GM12878 (cell line): ENCODE measurements around the gene TRIM17. TPM values are rescaled to one million over a fixed set of nuclear protein-coding genes. Genes with fewer than 3 reads are reported as not detected.
A peak's percentile ranks its signal among the peaks of the same experiment; 100 is the strongest.

Source experiments
- ATAC-seq: fragments of 200-7000 bp; cut with Tn5 transposase; 3 replicates; pipeline ENCODE4 v1.9.1; 2020; ENCODE audit warnings: mild to moderate bottlenecking, moderate library complexity
- BruUV-seq: library from RNA; stranded (reverse); fragments of 400-500 nt; replicated peaks from 2 replicates; lab custom pipeline; 2021; lab: Mats Ljungman, UMichigan
- CTCF ChIA-PET: fragments of 300-600 bp; sonication (Branson Sonifier 250); formaldehyde crosslinking; extraction: SDS; loops from one replicate; lab custom pipeline; 2021; ENCODE audit warnings: inconsistent platforms; lab: Yijun Ruan, JAX
- POLR2A ChIA-PET: fragments of 350-600 bp; formaldehyde crosslinking; extraction: SDS; loops from one replicate; lab custom pipeline; 2021; ENCODE audit warnings: inconsistent platforms; lab: Charles Lee
- RAD21 ChIA-PET: fragments of 300-600 bp; sonication (Branson Sonifier 250); formaldehyde crosslinking; loops from one replicate; lab custom pipeline; 2023; ENCODE audit warnings: antibody characterized with exemption; ENCODE audit not compliant: unreplicated experiment; lab: Charles Lee
- SMC1A ChIA-PET: fragments of 300-600 bp; sonication (Branson Sonifier 250); formaldehyde crosslinking; loops from one replicate; lab custom pipeline; 2023; ENCODE audit not compliant: unreplicated experiment, uncharacterized antibody; lab: Charles Lee
- DNase-seq: peaks from one replicate; pipeline ENCODE4 v3.0.0-alpha.2; 2011; ENCODE audit warnings: low read depth, low spot score
- FAIRE-seq: peaks from 3 replicates; lab custom pipeline; 2011; peaks lifted over from hg19 to GRCh38; lab: Jason Lieb, UNC
- H2AFZ ChIP-seq: 2 replicates; pipeline ENCODE4 v1.6.0; 2011; ENCODE audit warnings: low read depth, low read length, control low read depth; ENCODE audit not compliant: control insufficient read depth
- H3K27ac ChIP-seq: 2 replicates; pipeline ENCODE4 v1.5.1; 2011; ENCODE audit warnings: control low read depth; ENCODE audit not compliant: control insufficient read depth, insufficient read depth
- H3K27me3 ChIP-seq, 2 experiments: replicated peaks in 1 of 2; 2 replicates each; pipeline versions ENCODE4 v1.6.0 to v1.6.1; 2011; ENCODE audit warnings: low read length in 1 of 2; ENCODE audit not compliant: control insufficient read depth in 2 of 2, insufficient read depth in 2 of 2
- H3K36me3 ChIP-seq, 2 experiments: 2 replicates each; pipeline ENCODE4 v1.5.1; 2011; ENCODE audit warnings: low read length in 1 of 2; ENCODE audit not compliant: control insufficient read depth in 2 of 2, insufficient read depth in 2 of 2
- H3K4me1 ChIP-seq: 2 replicates; pipeline ENCODE4 v1.6.1; 2011; ENCODE audit warnings: mild to moderate bottlenecking, low read length, moderate library complexity, mixed read lengths; ENCODE audit not compliant: control insufficient read depth, insufficient read depth
- H3K4me2 ChIP-seq: 2 replicates; pipeline ENCODE4 v1.6.0; 2011; ENCODE audit warnings: control low read depth; ENCODE audit not compliant: control insufficient read depth, insufficient read depth
- H3K4me3 ChIP-seq: fragments of 200-600 bp; sonication (generic); 2 replicates; pipeline ENCODE4 v1.5.1; 2016
- H3K79me2 ChIP-seq: 2 replicates; pipeline ENCODE4 v1.6.0; 2011; ENCODE audit warnings: low read length; ENCODE audit not compliant: control insufficient read depth, insufficient read depth
- H3K9ac ChIP-seq: 2 replicates; pipeline ENCODE4 v1.8.0; 2011; ENCODE audit warnings: low read length, control low read depth, mixed read lengths; ENCODE audit not compliant: control insufficient read depth, insufficient read depth
- H3K9me3 ChIP-seq: replicated peaks from 3 replicates; pipeline ENCODE4 v1.5.1; 2011; ENCODE audit warnings: mild to moderate bottlenecking, low read length; ENCODE audit not compliant: control insufficient read depth, insufficient read depth
- H4K20me1 ChIP-seq: 2 replicates; pipeline ENCODE4 v1.6.0; 2011; ENCODE audit not compliant: control insufficient read depth, insufficient read depth
- CHD1 ChIP-seq: IDR thresholded peaks from 2 replicates; pipeline ENCODE4 v1.6.1; 2012; ENCODE audit warnings: low read depth, low read length, improper control_type of control experiment
- EED ChIP-seq: sonication (generic); IDR thresholded peaks from 2 replicates; pipeline ENCODE4 v1.6.1; 2016; ENCODE audit warnings: antibody characterized with exemption, low read depth
- IKZF1 ChIP-seq: fragments of 450-650 bp; conservative IDR thresholded peaks from 2 replicates; pipeline ENCODE4 v1.6.1; 2017; ENCODE audit warnings: antibody characterized with exemption, mild to moderate bottlenecking
- IKZF2 ChIP-seq, 2 experiments: fragments of 450-650 bp; IDR thresholded peaks; 2 replicates each; pipeline ENCODE4 v1.6.1; 2017; ENCODE audit warnings: mild to moderate bottlenecking in 2 of 2, moderate library complexity in 2 of 2
- POLR2A ChIP-seq: IDR thresholded peaks from 2 replicates; pipeline ENCODE4 v1.6.1; 2011; ENCODE audit warnings: low read depth, mild to moderate bottlenecking, low read length
- RCOR1 ChIP-seq: conservative IDR thresholded peaks from 2 replicates; pipeline ENCODE4 v1.6.1; 2012; ENCODE audit warnings: low read depth, low read length, improper control_type of control experiment
- TARDBP ChIP-seq: IDR thresholded peaks from 2 replicates; pipeline ENCODE4 v1.6.1; 2016; ENCODE audit warnings: borderline replicate concordance
- TCF7 ChIP-seq: IDR thresholded peaks from 2 replicates; pipeline ENCODE4 v1.6.1; 2014; ENCODE audit warnings: antibody characterized with exemption, borderline replicate concordance
- YBX1 ChIP-seq: fragments of 450-650 bp; IDR thresholded peaks from 2 replicates; pipeline ENCODE4 v1.6.1; 2016; ENCODE audit warnings: antibody characterized with exemption
- WGBS: methylation state at CpG from one replicate; pipeline ENCODE4 v1.1.6; 2016; ENCODE audit warnings: low lambda C conversion rate; ENCODE audit not compliant: insufficient replicate concordance, insufficient coverage; ENCODE audit errors: missing lambda C conversion rate; 5-methylcytosine and 5-hydroxymethylcytosine counted together
- in situ Hi-C: fragments of 300-500 bp; cut with MboI; formaldehyde crosslinking; loops from 9 replicates; pipeline ENCODE4 v1.14.3; 2018; ENCODE audit warnings: mixed read lengths
- intact Hi-C: fragments of 100-400 bp; cut with micrococcal nuclease; formaldehyde crosslinking; loops from one replicate; pipeline ENCODE4 v1.14.2; 2022; ENCODE audit not compliant: unreplicated experiment
- polyA plus RNA-seq, 11 experiments: library from polyadenylated mRNA; depleted of rRNA in 4 of 11; unstranded in 6 of 11; stranded (reverse) in 5 of 11; fragments of >200 nt; fragmentation: Nextera tagmentation in 4 of 11; fragmentation: Illumina TruSeq in 1 of 11; extraction: Ambion mirVana in 4 of 11; extraction: Trizol in 1 of 11; gene quantifications; 1 replicate in 1 of 11; 2 replicates in 10 of 11; pipeline versions ENCODE4 v1.2.1 to v1.2.3, GENCODE V29; 2011 to 2016; ENCODE audit warnings: inconsistent platforms in 2 of 11, missing spikeins in 2 of 11, low read depth in 1 of 11
- total RNA-seq, 4 experiments: library from RNA; depleted of rRNA in 3 of 4; stranded (reverse); fragments of >200 nt in 3 of 4; fragmentation: Illumina TruSeq in 1 of 4; extraction: Trizol in 1 of 4; gene quantifications; 2 replicates each; pipeline versions ENCODE4 v1.2.1 to v1.2.3, GENCODE V29; 2013 to 2021
- TF ChIP-seq, protein P1 (sequence below): IDR thresholded peaks from 2 replicates; pipeline ENCODE4 v1.6.1; 2012; ENCODE audit warnings: low read depth, low read length, improper control_type of control experiment
- TF ChIP-seq, protein P2 (sequence below): IDR thresholded peaks from 2 replicates; pipeline ENCODE4 v1.6.1; 2011; ENCODE audit warnings: low read depth, low read length, improper control_type of control experiment, borderline replicate concordance
- TF ChIP-seq, protein P3 (sequence below): fragments of 150-350 bp; IDR thresholded peaks from 2 replicates; pipeline ENCODE4 v1.6.1; 2014; ENCODE audit warnings: mild to moderate bottlenecking, low read depth, low read length
- TF ChIP-seq, protein P4 (sequence below): fragments of 450-650 bp; IDR thresholded peaks from 2 replicates; pipeline ENCODE4 v1.6.1; 2017; ENCODE audit warnings: mild to moderate bottlenecking, moderate library complexity
- TF ChIP-seq, protein P5 (sequence below): IDR thresholded peaks from 2 replicates; pipeline ENCODE4 v1.6.1; 2011; ENCODE audit warnings: borderline replicate concordance, low read depth, mild to moderate bottlenecking, moderate library complexity, mixed read lengths, low read length; ENCODE audit not compliant: insufficient read depth; ENCODE audit errors: extremely low read length

The TRIM17 gene
- total and polyA plus RNA-seq, 10 of the 15 experiments (the other 5 are each of a cell fraction or from before 2014, with no cell fraction given), result 0.16 to 0.32 TPM; not detected in 8

DNA sequence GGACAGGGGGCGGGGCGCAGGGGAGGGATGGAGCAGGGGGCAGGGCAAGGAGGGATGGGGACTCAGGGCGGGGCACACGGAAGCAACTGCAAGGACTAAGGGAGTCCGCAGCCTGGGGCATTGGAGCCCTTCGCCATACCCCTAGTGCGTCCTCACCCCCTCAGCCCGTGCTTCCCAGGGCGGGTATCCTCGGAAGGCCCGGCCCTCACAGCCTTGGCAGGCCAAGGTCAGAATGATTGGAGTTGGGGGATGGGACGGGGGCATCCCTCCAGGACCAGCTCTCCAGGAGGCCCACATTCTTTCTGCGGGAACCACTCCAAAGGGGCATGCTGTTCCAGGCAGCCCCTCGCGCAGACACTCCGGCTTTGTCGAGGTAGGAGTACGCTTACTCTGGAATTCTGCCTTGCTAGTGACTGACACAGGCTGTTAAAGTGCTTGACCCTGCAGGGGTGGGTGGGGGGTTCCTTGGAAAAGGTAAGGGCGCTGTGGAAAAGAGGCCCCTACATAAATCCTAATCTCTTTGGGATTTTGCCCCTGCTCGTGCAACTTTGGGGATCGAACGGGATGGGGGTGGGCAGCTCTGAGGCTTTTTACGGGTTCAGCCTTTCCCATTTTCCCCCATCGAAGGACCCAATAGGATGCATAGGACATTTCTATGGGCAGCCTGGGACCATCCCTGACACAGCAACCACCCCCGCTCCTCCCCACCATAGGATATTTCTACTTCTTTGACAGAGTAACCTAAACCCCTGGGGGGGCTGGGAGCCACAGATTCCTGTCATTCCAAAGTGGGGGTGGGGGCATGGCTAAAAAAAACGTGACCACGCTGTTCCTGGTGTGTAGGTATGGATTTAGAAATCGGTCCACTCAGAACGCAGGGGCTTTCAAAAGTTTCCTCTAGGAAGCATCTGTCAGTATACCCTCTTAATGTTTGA is 9.3 kb downstream of the TRIM17 start:
- ATAC-seq (no peak), DNase-seq (no peak), FAIRE-seq (no peak)
- Histone ChIP-seq H3K27ac (peak overlapping the region; percentile 37; the same call in 1 of the 2 replicates), H3K9ac (peak overlapping the region; percentile 70), H3K27me3 (no peaks in the 10 kb centered on the region), H4K20me1 (no peaks in the 10 kb centered on the region), H3K4me3 (peak overlapping the region; percentile 97), H3K36me3 (peaks cover 3 to 6% of the 10 kb centered on the region in 2 experiments; a peak in 1 of 4 replicates), H3K4me1 (peaks cover 4% of the 10 kb centered on the region; the same call in 1 of the 2 replicates), H3K4me2 (peak overlapping the region; percentile 90), H3K79me2 (peaks cover 44% of the 10 kb centered on the region), H3K9me3 (no peaks in the 10 kb centered on the region), H2AFZ (peak overlapping the region; percentile 72)
- ChIA-PET SMC1A (no interaction called here), POLR2A (interaction anchor here (0.6 to 1.0 kb wide), 4 partner anchors 79 to 1152 kb away, joined by 3 to 6 read pairs (median 4); no protein-coding TSS in a partner anchor), RAD21 (interaction anchor here (1.4 kb wide), 1 partner anchor 79 kb away, joined by 5 read pairs; no protein-coding TSS in a partner anchor), CTCF (no interaction called here)
- intact Hi-C loops (loop anchor here (2.0 to 5.0 kb wide), 2 partner anchors 49 to 620 kb away; a partner anchor contains a TSS), in situ Hi-C loops (no loop called here)
- 57% methylated on average over 24 of the region's 29 CpGs for WGBS
- BruUV-seq, result TSS peak; percentile 82
- TF ChIP-seq TCF7, result no peak
- TF ChIP-seq, protein P1, sequence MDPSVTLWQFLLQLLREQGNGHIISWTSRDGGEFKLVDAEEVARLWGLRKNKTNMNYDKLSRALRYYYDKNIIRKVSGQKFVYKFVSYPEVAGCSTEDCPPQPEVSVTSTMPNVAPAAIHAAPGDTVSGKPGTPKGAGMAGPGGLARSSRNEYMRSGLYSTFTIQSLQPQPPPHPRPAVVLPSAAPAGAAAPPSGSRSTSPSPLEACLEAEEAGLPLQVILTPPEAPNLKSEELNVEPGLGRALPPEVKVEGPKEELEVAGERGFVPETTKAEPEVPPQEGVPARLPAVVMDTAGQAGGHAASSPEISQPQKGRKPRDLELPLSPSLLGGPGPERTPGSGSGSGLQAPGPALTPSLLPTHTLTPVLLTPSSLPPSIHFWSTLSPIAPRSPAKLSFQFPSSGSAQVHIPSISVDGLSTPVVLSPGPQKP, result no peak
- TF ChIP-seq, protein P2, sequence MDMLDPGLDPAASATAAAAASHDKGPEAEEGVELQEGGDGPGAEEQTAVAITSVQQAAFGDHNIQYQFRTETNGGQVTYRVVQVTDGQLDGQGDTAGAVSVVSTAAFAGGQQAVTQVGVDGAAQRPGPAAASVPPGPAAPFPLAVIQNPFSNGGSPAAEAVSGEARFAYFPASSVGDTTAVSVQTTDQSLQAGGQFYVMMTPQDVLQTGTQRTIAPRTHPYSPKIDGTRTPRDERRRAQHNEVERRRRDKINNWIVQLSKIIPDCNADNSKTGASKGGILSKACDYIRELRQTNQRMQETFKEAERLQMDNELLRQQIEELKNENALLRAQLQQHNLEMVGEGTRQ, result no peak
- TF ChIP-seq TARDBP, result no peak
- no peak for TF ChIP-seq IKZF2 (IDR thresholded peaks at IDR 0.05)
- TF ChIP-seq CHD1, result no peak
- peak; percentile 22 for TF ChIP-seq IKZF1
- no peak for TF ChIP-seq YBX1
- TF ChIP-seq, protein P3, sequence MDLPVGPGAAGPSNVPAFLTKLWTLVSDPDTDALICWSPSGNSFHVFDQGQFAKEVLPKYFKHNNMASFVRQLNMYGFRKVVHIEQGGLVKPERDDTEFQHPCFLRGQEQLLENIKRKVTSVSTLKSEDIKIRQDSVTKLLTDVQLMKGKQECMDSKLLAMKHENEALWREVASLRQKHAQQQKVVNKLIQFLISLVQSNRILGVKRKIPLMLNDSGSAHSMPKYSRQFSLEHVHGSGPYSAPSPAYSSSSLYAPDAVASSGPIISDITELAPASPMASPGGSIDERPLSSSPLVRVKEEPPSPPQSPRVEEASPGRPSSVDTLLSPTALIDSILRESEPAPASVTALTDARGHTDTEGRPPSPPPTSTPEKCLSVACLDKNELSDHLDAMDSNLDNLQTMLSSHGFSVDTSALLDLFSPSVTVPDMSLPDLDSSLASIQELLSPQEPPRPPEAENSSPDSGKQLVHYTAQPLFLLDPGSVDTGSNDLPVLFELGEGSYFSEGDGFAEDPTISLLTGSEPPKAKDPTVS, result no peak
- no peak for TF ChIP-seq RCOR1
- no peak for TF ChIP-seq EED
- TF ChIP-seq POLR2A, result peak; percentile 60; the same call in 1 of the 2 replicates
- TF ChIP-seq, protein P4, sequence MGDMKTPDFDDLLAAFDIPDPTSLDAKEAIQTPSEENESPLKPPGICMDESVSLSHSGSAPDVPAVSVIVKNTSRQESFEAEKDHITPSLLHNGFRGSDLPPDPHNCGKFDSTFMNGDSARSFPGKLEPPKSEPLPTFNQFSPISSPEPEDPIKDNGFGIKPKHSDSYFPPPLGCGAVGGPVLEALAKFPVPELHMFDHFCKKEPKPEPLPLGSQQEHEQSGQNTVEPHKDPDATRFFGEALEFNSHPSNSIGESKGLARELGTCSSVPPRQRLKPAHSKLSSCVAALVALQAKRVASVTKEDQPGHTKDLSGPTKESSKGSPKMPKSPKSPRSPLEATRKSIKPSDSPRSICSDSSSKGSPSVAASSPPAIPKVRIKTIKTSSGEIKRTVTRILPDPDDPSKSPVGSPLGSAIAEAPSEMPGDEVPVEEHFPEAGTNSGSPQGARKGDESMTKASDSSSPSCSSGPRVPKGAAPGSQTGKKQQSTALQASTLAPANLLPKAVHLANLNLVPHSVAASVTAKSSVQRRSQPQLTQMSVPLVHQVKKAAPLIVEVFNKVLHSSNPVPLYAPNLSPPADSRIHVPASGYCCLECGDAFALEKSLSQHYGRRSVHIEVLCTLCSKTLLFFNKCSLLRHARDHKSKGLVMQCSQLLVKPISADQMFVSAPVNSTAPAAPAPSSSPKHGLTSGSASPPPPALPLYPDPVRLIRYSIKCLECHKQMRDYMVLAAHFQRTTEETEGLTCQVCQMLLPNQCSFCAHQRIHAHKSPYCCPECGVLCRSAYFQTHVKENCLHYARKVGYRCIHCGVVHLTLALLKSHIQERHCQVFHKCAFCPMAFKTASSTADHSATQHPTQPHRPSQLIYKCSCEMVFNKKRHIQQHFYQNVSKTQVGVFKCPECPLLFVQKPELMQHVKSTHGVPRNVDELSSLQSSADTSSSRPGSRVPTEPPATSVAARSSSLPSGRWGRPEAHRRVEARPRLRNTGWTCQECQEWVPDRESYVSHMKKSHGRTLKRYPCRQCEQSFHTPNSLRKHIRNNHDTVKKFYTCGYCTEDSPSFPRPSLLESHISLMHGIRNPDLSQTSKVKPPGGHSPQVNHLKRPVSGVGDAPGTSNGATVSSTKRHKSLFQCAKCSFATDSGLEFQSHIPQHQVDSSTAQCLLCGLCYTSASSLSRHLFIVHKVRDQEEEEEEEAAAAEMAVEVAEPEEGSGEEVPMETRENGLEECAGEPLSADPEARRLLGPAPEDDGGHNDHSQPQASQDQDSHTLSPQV, result no peak
- TF ChIP-seq, protein P5, sequence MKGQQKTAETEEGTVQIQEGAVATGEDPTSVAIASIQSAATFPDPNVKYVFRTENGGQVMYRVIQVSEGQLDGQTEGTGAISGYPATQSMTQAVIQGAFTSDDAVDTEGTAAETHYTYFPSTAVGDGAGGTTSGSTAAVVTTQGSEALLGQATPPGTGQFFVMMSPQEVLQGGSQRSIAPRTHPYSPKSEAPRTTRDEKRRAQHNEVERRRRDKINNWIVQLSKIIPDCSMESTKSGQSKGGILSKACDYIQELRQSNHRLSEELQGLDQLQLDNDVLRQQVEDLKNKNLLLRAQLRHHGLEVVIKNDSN, result no peak
